C4-2B (cell line): Measurements from ENCODE around the gene GJB4.

ENCODE experiments used
- CTCF ChIP-seq: fragments of 450-650 bp; conservative IDR thresholded peaks from 2 replicates; pipeline ENCODE4 v1.5.1; 2017; ENCODE audit warnings: mild to moderate bottlenecking
- ZFX ChIP-seq: fragments of 450-650 bp; IDR thresholded peaks from 2 replicates; pipeline ENCODE4 v1.6.1; 2017

DNA sequence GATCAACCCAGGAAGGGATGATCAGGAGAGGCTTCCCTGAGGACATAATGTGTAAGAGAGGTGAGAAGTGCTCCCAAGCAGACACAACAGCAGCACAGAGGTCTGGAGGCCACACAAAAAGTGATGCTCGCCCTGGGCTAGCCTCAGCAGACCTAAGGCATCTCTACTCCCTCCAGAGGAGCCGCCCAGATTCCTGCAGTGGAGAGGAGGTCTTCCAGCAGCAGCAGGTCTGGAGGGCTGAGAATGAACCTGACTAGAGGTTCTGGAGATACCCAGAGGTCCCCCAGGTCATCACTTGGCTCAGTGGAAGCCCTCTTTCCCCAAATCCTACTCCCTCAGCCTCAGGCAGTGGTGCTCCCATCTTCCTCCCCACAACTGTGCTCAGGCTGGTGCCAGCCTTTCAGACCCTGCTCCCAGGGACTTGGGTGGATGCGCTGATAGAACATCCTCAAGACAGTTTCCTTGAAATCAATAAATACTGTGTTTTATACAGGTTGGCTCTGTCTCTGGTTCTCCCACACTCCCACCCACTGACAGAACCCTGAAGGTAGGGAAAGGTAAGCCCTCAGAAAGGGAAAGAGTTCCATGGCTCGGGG is 26.4 kb downstream of the GJB4 start:
- TF ChIP-seq CTCF (no peak), ZFX (no peak)
